OCI-LY1 (cell line): ENCODE results near the gene TMEM181.

Experiments
- EZH2 ChIP-seq: fragments of 200-600 bp; sonication (generic), shearing (Covaris generic); IDR thresholded peaks from 2 replicates; pipeline ENCODE4 v1.8.0; 2017; ENCODE audit warnings: borderline replicate concordance, mixed run types, mild to moderate bottlenecking, antibody characterized with exemption, low read length, moderate library complexity, mixed read lengths
- TF ChIP-seq, protein P1 (sequence below): fragments of 200-600 bp; sonication (generic), shearing (Covaris generic); IDR thresholded peaks from 2 replicates; pipeline ENCODE4 v1.5.1; 2017; ENCODE audit warnings: mild to moderate bottlenecking, antibody characterized with exemption, low read length, moderate library complexity, mixed read lengths

DNA sequence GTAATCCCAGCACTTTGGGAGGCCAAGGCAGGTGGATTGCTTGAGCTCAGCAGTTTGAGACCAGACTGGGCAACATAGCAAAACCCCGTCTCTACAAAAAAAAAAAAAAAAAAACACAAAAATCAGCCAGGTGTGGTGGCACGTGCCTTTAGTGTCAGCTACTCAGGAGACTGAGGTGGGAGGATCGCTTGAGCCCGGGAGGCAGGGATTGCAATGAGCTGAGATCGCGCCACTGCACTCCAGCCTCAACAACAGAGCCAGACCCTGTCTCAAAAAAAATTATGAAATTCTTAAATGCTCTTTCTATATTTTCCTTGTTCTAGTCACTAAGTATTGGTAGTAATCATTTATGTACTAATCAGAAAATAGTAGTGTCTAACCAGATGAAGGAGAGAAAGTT, 120.6 kb downstream of the TMEM181 start:
- TF ChIP-seq, protein P1, sequence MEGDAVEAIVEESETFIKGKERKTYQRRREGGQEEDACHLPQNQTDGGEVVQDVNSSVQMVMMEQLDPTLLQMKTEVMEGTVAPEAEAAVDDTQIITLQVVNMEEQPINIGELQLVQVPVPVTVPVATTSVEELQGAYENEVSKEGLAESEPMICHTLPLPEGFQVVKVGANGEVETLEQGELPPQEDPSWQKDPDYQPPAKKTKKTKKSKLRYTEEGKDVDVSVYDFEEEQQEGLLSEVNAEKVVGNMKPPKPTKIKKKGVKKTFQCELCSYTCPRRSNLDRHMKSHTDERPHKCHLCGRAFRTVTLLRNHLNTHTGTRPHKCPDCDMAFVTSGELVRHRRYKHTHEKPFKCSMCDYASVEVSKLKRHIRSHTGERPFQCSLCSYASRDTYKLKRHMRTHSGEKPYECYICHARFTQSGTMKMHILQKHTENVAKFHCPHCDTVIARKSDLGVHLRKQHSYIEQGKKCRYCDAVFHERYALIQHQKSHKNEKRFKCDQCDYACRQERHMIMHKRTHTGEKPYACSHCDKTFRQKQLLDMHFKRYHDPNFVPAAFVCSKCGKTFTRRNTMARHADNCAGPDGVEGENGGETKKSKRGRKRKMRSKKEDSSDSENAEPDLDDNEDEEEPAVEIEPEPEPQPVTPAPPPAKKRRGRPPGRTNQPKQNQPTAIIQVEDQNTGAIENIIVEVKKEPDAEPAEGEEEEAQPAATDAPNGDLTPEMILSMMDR, result no peak
- no peak for TF ChIP-seq EZH2
